LNCaP clone FGC (cell line): ENCODE measurements around the gene SEMA3D.

Experiments
- DNase-seq: peaks from one replicate; pipeline ENCODE4 v3.0.0-alpha.2; 2011; ENCODE audit warnings: low read depth
- H3K4me3 ChIP-seq: 2 replicates; pipeline ENCODE4 v1.5.1; 2011; ENCODE audit warnings: mild to moderate bottlenecking, low read depth, low read length, control low read depth
- TF ChIP-seq, protein P1 (sequence below): IDR thresholded peaks from 2 replicates; pipeline ENCODE4 v1.5.1; 2012; ENCODE audit warnings: mild to moderate bottlenecking; ENCODE audit not compliant: control insufficient read depth, insufficient read depth; ENCODE audit errors: extremely low read depth

The SEMA3D gene

DNA sequence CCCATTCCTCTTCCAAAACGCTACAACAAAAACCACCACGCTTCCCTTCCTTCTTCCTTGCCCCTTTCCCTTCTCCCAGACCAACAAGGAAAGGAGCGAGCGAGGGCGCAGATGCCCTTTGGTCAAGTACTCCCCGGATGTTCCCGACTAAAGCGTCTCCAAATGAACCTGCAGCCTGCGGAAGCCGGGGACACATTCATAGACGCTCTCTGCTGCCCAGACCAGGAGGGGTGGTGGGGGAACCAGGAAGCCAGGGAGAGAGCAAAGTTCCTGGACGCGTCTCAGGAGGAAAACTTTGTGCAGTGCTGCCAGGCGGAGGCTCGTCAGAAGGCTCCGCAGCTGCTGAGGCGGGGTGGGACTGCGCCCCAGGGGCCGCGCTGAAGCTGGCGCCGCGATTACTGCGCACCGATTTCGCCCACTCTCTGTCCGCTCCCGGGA, 754 bp downstream of the SEMA3D start:
- DNase-seq, result no peak
- peak overlapping the region; percentile 31 for H3K4me3 ChIP-seq
- TF ChIP-seq, protein P1, sequence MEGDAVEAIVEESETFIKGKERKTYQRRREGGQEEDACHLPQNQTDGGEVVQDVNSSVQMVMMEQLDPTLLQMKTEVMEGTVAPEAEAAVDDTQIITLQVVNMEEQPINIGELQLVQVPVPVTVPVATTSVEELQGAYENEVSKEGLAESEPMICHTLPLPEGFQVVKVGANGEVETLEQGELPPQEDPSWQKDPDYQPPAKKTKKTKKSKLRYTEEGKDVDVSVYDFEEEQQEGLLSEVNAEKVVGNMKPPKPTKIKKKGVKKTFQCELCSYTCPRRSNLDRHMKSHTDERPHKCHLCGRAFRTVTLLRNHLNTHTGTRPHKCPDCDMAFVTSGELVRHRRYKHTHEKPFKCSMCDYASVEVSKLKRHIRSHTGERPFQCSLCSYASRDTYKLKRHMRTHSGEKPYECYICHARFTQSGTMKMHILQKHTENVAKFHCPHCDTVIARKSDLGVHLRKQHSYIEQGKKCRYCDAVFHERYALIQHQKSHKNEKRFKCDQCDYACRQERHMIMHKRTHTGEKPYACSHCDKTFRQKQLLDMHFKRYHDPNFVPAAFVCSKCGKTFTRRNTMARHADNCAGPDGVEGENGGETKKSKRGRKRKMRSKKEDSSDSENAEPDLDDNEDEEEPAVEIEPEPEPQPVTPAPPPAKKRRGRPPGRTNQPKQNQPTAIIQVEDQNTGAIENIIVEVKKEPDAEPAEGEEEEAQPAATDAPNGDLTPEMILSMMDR, result no peak

DNA sequence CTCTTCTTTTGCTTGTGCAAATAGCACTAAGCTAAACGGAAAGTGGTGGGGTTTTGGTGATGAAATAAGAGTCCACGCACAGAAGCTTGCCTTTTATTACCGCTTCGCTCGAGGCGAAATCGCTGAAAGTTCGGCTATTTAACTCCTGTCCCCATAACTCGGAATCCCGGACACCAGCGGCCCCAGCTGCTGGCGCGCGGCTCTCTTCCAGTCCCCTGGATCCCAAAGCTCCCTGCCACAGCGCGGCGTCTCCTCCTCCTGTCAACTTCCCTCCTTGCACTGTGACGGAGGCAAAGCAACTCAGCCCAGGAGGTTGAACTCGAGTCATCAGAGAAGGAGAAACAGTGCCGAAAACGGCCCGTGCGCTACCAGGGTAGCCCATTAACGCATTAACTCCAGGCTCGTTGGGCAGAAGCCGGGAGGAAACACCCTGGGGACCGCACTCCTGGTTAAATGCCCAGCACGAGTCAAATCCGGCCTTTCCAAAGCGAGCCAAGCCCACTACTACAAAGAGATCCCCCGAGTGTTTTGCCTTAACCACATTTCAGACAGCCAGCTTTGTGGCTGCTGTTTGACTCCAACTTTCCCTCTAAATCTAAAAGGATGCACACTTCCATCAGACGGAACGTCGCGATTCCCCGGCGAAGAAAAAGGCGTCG, 1.3 kb downstream of the SEMA3D start:
- no peak overlapping the region for H3K4me3 ChIP-seq
- TF ChIP-seq, protein P1, result peak; percentile 9; the same call in 1 of the 2 replicates
- DNase-seq, result no peak

DNA sequence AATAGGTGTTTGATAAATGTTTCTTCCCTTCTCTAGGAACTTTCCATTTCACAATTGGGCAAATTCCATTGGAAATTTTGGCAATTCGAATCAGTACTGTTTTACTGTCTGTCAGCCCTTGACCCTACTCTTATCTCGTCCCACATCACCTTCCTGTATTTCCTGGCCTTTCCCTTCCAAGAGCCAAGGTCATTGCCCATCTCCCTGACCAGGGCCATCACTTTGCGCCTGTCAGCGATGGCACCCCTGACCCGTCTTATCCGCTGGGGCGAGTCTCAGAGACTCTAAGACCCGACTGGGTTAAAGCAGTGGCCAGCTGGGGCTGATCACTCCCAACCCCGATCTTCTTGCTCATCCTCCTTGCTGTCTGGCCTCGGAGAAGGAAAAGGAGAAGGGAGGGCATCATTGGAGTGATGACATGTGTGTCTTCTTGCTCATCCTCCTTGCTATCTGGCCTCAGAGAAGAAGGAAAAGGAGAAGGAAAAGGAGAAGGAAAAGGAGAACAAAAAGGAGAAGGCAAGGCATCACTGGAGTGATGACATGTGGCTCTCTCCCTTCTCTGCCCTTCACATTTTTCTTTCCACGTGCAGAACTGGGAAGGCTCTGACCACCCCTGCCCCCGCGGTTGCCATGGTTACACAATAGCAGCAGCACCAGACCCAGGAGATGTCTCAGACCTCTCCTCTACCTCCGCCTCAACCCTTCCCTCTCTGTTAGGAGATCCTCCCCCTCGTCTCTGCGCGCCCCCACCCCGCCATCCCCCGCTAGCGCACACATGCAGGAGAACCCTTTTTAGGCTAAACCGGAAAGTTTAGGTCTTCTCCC, 2.0 kb downstream of the SEMA3D start:
- no peak for DNase-seq
- no peak overlapping the region for H3K4me3 ChIP-seq
- TF ChIP-seq, protein P1, result no peak

DNA sequence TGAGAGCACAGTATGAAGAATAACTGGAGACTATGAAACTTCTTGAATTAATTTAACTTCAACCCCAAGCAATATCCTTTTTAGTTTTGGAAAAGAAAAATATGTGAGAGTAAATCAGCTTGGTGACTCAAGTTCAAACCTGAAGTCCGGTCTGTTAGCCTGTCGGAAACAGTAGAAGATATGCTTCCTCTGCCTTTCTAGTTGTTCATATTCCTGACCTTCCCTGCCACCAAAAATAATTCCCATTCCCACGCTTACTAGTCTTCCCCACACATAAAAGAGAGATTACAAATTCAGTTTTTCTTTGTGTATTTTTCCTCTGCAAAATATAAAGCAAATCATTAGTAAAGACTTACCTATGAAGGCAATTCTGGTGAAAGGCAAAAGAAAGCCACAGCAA, 3.6 kb downstream of the SEMA3D start:
- no peak for DNase-seq
- H3K4me3 ChIP-seq, result no peak overlapping the region
- TF ChIP-seq, protein P1, result no peak

DNA sequence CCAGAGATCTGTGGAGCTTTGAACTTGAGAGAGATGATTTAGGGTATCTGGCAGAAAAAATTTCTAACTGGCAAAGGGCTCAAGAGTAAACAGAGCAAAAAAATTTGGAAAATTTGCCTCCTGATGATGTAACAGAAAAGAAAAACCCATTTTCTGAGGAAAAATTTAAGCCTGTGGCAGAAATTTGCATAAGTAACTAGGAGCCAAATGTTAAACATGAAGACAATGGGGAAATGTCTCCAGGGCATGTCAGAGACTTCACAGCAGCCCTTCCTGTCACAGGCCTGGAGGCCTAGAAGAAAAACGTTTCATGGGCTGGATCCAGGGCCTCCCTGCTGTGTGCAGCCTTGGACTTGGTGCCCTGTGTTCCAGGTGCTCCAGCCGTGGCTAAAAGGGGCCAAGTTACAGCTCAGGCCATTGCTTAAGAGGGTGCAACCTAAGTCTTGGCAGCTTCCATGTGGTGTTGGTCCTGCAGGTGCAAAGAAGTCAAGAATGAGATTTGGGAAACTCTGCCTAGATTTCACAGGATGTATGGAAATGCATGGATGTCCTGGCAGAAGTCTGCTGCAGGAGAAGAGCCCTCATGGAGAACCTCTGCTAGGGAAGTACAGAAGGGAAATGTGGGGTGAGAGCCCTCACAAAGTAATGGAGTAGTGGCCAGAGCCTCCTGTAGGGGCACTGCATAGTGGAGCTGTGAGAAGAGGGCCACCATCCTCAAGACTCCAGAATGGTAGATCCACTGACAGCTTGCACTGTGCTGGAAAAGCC, 8.1 kb downstream of the SEMA3D start:
- TF ChIP-seq, protein P1, result no peak
- DNase-seq, result no peak
- H3K4me3 ChIP-seq, result no peak overlapping the region

DNA sequence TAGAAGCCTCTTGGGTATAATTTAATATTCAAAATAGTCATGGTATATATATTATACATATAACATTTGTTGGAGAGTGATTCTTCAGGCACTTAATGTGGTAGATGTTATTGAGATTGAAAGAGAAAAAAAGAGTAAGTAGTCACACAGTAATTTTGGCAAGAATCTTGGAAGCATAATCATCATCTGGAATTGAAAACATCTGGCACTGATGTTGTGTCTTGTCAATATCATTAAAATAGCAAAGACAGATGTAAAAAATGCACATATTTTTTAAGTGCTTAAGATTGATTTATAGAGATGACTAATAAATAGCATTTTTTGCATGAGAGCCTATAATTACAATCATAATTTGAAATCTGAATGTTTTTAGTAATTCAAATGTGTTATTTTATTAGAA, 9.5 kb downstream of the SEMA3D start:
- no peak overlapping the region for H3K4me3 ChIP-seq
- TF ChIP-seq, protein P1, result no peak
- no peak for DNase-seq
